MV-4-11 (cell line): ENCODE results near the gene TMA7.

Source experiments
- DNase-seq: peaks from one replicate; lab custom pipeline; 2025; lab: John Stamatoyannopoulos, UW

TMA7 gene

GRCh38 chr3:48409291-48410201, 30.5 kb upstream of the TMA7 start:
- no peak for DNase-seq

GRCh38 chr3:48410205-48411040, 29.6 kb upstream of the TMA7 start:
- DNase-seq, result no peak

DNA sequence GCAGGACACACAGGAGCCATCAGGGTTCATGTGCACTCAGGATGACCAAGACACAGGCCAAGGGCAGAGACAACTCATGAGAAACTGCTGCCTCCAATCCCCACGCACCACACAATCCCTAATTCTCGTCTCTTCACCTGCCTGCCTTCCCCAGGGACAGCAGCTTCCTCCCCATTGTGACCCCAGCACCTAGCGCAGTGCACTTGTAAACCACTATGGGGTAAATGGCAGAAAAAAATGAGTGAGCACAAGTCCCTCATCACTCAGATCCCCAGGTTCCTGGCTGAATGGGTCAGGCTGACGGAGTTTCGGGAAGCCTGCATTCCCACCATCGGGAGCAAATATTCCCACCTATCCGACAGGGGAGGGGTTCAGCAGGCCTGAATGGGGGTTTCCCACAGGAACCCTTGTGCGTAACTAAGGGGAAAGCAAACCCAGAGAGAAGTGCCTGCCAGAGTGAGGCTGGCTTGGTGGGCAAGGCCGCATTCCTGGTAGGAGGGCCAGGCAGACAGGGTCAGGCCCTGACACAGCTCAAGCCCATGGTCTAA, 28.9 kb upstream of the TMA7 start:
- DNase-seq, result no peak

DNA sequence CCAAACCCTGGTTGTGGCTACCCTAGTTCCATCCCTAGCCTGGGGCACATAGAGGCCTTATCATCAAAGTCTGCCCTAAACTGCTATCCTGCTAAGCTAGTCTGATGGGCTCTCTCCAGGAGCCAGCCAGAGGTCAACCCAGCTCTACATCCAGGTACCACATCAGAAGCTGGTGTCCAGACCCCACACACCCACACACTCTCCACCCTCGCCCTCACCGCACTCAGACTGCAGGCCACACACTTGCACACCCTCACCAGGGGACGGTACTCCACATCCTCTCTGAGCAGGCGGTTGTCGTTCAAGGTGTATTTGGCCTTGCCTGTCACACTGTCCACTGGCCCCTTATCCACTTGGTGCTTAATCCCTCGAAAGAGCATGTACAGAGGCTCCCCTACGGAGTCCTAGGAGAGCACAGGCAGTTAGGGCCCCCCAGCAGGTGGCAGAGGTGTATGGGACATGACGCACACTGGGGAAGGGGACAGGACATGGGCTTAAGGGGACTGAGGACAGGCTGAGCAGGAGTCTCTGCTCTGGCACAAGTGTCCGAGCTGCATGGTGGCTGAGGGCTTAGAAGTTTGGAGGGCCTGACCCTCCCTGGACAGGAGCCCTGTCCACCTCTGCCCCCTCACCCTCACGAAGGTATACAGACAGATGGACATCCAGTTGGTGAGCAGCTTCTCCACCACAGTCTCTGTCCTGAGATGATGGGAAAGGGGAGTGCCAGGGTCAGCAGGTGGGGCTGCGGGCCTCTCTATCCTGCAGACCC, 28.3 kb upstream of the TMA7 start:
- no peak for DNase-seq

DNA sequence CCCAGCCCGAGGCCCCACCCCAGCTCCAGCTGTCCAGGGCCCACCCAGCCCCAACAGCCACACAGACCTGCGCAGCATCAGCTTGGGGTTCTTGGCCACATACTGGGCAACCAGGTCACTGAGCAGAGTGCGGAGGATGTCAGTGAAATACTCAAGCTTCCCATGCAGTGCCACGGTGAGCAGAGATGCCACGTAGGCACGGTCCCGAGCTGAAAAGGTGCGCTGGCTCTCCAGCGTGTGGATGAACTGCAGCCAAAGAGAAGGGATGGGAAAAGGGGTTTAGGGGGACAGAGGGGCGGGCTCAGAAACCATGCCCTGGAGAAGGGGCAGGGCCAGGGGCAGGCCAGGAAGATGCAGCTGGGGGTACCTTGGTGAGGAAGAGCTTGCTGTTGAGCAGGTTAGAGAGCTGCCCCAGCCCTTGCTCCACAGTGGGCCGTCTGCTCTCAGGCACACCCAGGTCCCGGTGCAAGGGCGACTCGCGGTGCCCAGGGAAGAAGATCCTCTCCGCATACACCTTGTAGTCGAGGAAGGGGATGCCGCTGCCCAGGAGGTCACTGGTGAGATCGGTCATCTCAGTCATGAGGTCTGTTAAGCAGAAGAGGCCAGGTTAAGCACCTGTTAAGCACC, 27.6 kb upstream of the TMA7 start:
- no peak for DNase-seq

DNA sequence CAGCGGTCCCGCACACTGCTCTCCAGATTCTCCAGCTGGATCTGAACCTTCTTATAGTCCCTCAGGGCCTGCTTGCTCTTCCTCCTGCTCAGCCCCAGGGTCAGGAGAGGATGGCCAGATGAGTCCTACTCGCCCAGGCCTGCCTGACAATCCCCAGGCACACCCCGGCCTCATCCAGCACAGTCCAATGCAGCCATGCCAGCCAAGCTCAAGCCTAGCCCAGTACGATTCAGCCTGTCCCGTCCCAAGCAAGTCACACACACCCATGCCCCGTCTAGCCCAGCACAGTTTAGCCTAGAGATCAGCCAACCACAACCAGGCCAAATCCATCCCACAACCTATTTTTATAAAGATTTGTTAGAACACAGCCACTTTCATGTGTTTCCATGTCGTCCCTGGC, 27.0 kb upstream of the TMA7 start:
- DNase-seq, result no peak

DNA sequence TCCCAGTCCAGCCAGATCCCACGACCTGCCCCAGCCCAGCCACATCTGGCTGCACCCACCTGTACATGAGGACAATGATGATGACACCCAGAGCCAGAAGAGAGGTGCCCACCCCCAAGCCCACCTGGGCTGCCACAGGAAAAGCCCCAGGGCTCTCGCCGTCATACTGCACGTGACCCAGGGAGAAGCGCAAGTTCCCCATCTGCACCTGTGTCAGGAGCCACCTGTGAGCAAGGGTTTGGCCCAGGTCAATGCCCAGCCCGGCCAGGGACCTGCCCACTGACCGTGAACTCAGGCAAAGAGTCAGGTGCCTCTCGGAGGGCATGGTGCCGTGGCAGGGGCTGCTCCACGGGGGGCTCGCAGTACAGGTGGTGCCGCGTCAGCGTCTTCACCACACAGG, 26.4 kb upstream of the TMA7 start:
- DNase-seq, result no peak

DNA sequence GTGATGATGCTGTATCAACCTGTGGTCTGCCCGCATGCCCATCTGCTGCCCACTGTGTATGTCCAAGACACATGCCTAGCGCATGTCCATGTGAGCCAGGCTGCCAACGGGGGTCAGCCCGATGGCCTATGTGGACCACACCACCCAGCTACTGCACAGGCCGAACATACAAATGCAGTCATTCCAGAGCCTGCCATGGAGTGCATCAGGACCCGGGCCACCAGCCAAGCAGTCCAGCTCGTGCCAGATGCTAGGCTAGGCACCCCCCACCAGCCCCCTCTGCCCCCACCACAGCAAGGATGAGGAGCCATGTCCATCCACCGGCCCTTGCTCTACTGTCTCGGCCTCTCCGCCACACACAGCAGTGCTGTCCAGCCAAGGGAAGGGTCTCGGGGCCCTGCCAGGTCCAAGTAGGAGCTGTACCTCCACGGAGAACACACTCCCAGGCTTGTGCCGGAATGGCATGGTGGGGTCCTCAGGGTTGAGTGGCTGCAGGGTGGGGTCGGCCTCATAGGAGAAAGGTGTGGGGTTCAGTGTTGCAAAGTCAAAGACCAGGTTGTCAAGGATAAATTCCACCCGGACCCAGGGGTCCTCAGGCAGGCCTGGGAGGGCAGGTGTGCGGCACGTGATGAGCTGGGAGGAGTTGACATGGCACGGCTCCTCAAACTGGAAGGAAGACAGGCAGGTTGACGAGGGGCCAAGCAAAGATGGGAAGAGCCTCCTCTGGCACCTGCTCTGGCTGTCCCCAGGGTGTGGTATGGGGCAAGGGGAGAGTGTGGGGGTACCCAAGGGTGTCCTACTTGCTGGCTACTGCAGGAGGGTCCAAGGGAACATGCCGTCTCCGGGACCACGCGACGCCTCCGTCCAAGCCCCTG, 25.4 kb upstream of the TMA7 start:
- DNase-seq, result no peak

DNA sequence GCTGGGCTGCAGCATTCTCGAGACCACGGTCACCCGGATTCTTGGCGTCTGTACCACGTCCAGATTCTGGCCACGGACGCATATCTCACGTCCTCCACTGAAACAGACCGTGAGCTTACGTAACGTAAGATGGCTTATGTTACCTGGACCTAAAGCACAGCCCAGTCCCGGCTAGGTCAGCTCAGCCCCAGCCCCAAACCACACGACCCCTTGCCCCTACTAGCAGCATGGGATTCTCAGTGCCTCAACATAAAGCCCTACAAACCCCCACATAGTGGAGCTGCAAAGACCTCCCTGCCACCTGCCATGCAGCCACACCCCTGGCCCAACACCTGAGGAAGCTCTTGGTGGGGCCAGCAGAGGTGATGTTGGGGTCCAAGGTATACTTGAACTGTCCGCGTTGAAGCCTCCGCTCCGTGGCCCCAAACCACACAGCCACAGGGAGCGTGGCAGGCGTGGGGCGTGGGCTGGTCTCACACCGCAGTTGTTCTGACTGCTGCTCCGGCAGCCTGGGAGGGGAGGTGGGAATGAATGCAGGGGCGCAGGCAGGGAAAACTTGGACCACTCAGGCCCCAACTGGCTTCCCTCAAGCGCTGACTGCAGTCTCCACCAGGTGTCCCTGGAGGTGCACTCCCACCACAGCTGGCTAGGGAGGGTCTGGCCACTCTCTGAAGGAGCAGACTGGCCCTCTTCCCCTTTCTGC, 24.7 kb upstream of the TMA7 start:
- no peak for DNase-seq

DNA sequence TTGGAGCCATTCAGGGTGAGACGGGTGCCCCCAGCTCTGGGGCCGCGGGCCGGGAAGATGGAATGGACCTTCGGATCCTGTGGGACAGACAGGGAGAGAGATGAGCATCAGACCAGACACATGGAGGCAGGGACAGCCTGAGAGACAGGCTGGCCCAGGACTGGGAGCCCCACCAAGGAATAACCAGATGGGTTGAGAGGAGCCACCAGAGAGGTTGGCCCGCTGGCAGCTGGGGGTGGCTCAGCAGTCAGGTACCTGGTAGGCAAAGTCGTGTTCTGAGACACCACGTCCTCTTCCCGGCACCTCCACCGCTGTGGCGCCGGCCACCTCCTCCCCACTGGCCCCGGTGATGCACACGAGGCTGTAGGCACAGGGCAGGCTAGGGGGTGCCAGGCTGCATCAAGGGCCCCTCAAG, 24.0 kb upstream of the TMA7 start:
- no peak for DNase-seq

GRCh38 chr3:48416546-48416945, 23.5 kb upstream of the TMA7 start:
- DNase-seq, result no peak

GRCh38 chr3:48417529-48418108, 22.4 kb upstream of the TMA7 start:
- no peak for DNase-seq

- DNase-seq, result no peak
Observed at GRCh38 chr3:48418140-48418539, 21.9 kb upstream of the TMA7 start.

DNA sequence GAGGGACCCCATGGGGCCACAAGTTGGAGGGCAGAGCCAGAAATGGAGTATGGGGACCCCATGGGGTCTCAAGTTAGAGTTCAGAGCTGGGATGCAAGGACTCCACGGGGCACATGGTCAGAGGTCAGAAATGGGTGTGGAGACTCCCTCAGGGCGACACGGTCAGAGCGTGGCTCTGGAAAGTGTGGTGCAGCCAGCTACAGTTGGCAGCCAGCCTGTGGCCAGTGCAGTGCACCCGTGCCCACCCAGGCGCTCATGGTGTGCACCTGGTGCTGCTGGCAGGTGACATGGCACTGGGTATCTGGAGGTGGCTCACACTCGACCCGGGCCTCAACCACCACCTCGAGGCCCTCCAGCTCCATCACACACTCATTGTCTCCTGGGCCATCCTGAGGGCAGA, 21.4 kb upstream of the TMA7 start:
- no peak for DNase-seq

DNA sequence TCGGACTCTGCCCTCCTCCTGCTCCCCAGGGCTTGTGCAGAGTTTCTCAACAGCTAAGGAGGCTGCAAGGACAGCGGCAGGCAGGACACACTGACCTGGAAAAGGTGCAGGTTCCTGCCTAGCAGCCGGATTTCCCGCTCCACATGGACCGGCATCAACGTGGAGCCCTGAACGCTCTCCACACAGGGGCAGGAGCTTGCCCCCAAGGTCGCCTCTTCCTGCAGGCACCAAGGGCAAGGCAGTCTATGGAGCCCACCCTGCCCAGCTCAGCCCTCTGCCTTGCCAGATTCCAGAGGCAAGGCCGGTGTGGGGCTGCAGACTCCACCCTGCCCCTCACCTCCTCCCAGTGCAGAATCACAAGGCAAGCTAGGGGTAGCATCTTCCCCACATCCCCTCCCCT, 20.9 kb upstream of the TMA7 start:
- no peak for DNase-seq

DNA sequence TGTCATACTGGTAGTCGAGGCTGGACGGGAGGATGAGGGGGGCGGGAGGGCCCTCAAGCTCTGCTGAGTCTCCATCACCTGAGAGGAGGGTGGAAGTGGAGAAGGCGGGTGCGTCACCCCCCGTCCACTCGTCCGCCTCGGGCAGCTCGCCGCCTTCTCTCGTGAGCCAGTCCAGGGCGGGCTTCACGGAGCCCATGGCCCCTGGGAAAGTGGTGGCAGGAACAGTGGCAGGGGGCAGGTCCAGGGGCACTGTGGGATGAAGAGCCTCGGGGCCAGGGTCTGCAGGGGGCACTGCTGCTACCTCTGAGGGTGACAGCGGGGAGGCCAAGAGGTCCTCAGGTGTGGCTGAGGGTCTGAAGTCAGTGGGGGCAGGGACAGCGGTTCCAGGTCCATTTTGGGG, 20.5 kb upstream of the TMA7 start:
- no peak for DNase-seq

GRCh38 chr3:48420561-48420960, 19.5 kb upstream of the TMA7 start:
- no peak for DNase-seq

GRCh38 chr3:48422272-48422671, 17.8 kb upstream of the TMA7 start:
- no peak for DNase-seq

DNA sequence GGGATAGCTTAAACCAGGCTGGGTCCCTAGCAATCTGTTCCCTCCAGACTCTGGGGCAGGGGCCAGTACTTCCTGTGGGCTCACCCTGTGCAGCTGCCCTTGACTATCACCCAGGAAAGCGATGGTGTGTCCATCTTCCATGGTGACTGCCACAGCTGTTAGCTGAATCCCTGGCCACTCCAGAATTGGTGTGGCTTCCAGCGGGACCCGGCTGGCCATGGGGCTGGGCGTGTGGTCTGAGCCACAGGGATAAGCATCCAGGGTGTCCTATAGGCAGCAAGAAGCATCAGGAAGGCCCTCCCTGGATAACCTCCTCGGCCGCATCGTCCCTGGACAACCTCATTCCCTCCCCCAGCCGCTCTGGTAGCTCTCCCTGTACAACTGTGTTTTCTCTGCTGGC, 17.4 kb upstream of the TMA7 start:
- no peak for DNase-seq
